Cardiac muscle cell (in vitro differentiated cells and primary cell): ENCODE measurements around the gene ADAMTSL3. TPM values are rescaled to one million over a fixed set of nuclear protein-coding genes. Genes with fewer than 3 reads are reported as not detected.

ENCODE experiments used
- DNase-seq, 2 donors: peaks; one replicate each; pipeline versions ENCODE4 v3.0.0 to v3.0.0-alpha.2; 2010 to 2017; ENCODE audit warnings: low read depth in 1 of 2, low spot score in 1 of 2
- H3K27ac ChIP-seq: fragments of 200-600 bp; sonication (generic); 2 replicates; pipeline ENCODE4 v1.5.1; 2016
- H3K27me3 ChIP-seq: fragments of 200-600 bp; sonication (generic); 2 replicates; pipeline ENCODE4 v1.6.0; 2016; ENCODE audit warnings: control low read depth
- H3K36me3 ChIP-seq: fragments of 200-600 bp; sonication (generic); 2 replicates; pipeline ENCODE4 v1.5.1; 2016; ENCODE audit warnings: control low read depth
- H3K4me1 ChIP-seq: fragments of 200-600 bp; sonication (generic); 2 replicates; pipeline ENCODE4 v1.8.1; 2017; ENCODE audit warnings: low read depth, mild to moderate bottlenecking, mixed run types
- H3K4me3 ChIP-seq: fragments of 200-600 bp; sonication (generic); 2 replicates; pipeline ENCODE4 v1.5.1; 2016; ENCODE audit warnings: mild to moderate bottlenecking
- H3K9me3 ChIP-seq: fragments of 200-600 bp; sonication (generic); 2 replicates; pipeline ENCODE4 v1.5.1; 2017; ENCODE audit warnings: low read depth, mild to moderate bottlenecking, control low read depth
- CTCF ChIP-seq: IDR thresholded peaks from 2 replicates; pipeline ENCODE4 v1.5.1; 2012; ENCODE audit warnings: low read depth, mild to moderate bottlenecking, low read length
- polyA plus RNA-seq: library from polyadenylated mRNA; unstranded; fragments of >200 nt; fragmentation: Nextera tagmentation; extraction: Ambion mirVana; gene quantifications from 2 replicates; pipeline ENCODE4 v1.2.1, GENCODE V29; 2016
- total RNA-seq: library from RNA; depleted of rRNA; stranded (reverse); fragments of >200 nt; gene quantifications from 2 replicates; pipeline ENCODE4 v1.2.3, GENCODE V29; 2016

ADAMTSL3 gene
- total and polyA plus RNA-seq, 2 experiments from 2014 or later = 0.83 to 2.0 TPM

GRCh38 chr15:84009616-84010015 lies 355.7 kb downstream of the ADAMTSL3 start:
- no peaks in the 10 kb centered on the region for H3K4me1 ChIP-seq
- peaks cover 3% of the 10 kb centered on the region for H3K27me3 ChIP-seq
- H3K27ac ChIP-seq = no peak overlapping the region
- no peaks in the 10 kb centered on the region for H3K9me3 ChIP-seq
- no peaks in the 10 kb centered on the region for H3K36me3 ChIP-seq
- DNase-seq = no peak
- TF ChIP-seq CTCF = no peak
- no peak overlapping the region for H3K4me3 ChIP-seq

- no peaks in the 10 kb centered on the region for H3K36me3 ChIP-seq
- H3K27ac ChIP-seq = no peak overlapping the region
- no peaks in the 10 kb centered on the region for H3K4me1 ChIP-seq
- H3K9me3 ChIP-seq = no peaks in the 10 kb centered on the region
- H3K4me3 ChIP-seq = no peak overlapping the region
- TF ChIP-seq CTCF = no peak
- no peak for DNase-seq
- H3K27me3 ChIP-seq = no peaks in the 10 kb centered on the region
Measured at GRCh38 chr15:84010246-84010645, 356.3 kb downstream of the ADAMTSL3 start.

- no peaks in the 10 kb centered on the region for H3K27me3 ChIP-seq
- no peak overlapping the region for H3K4me3 ChIP-seq
- DNase-seq = no peak
- no peak for TF ChIP-seq CTCF
- no peak overlapping the region for H3K27ac ChIP-seq
- no peaks in the 10 kb centered on the region for H3K4me1 ChIP-seq
- H3K9me3 ChIP-seq = no peaks in the 10 kb centered on the region
- no peaks in the 10 kb centered on the region for H3K36me3 ChIP-seq
Measured at GRCh38 chr15:84016371-84016770, 362.4 kb downstream of the ADAMTSL3 start.

- Histone ChIP-seq H3K36me3 (no peaks in the 10 kb centered on the region), H3K27ac (no peak overlapping the region), H3K27me3 (no peaks in the 10 kb centered on the region), H3K4me3 (no peak overlapping the region), H3K4me1 (no peaks in the 10 kb centered on the region), H3K9me3 (no peaks in the 10 kb centered on the region)
- DNase-seq = no peak
- no peak for TF ChIP-seq CTCF
Measured at GRCh38 chr15:84022516-84022915, 368.6 kb downstream of the ADAMTSL3 start.

- no peak overlapping the region for H3K27ac ChIP-seq
- peak; percentile 63 for TF ChIP-seq CTCF
- peak; percentile 17 to 64 for DNase-seq
Measured at GRCh38 chr15:84023636-84024035, 369.7 kb downstream of the ADAMTSL3 start.

More at GRCh38 chr15:84023636-84024035, 369.7 kb downstream of the ADAMTSL3 start:
- Histone ChIP-seq H3K4me1 (no peaks in the 10 kb centered on the region), H3K4me3 (no peak overlapping the region), H3K27me3 (no peaks in the 10 kb centered on the region), H3K36me3 (no peaks in the 10 kb centered on the region), H3K9me3 (no peaks in the 10 kb centered on the region)
